Measurements from ENCODE around the gene CDH1.
"Not testable (repeated sequence)": the region's sequence is repeated elsewhere in the genome, so short reads cannot be mapped to it uniquely, and the experiment has no call there.

- TF ChIP-seq CTCF, POLR2A (IDR thresholded peaks at IDR 0.05): not testable (repeated sequence)
Observed at GRCh38 chr16:68842964-68843481, 105.9 kb downstream of the CDH1 start.
